Measurements from ENCODE around the gene C13orf46. TPM values are rescaled to one million over a fixed set of nuclear protein-coding genes. Genes with fewer than 3 reads are reported as not detected.

Gene C13orf46
- total RNA-seq, 2 experiments from 2014 or later: 4.0 to 4.9 TPM

GRCh38 chr13:113955235-113955634 lies 18.6 kb downstream of the C13orf46 start:
- H3K4me1 Mint-ChIP-seq: no peaks in the 10 kb centered on the region
- no peak for ATAC-seq (ENCODE audit: low read depth)
- DNase-seq: no peak
- POLR2A ChIA-PET: no interaction called here
- H3K27ac Mint-ChIP-seq: no peak overlapping the region
- H3K36me3 Mint-ChIP-seq: peaks cover 10% of the 10 kb centered on the region
- H3K27me3 Mint-ChIP-seq: no peaks in the 10 kb centered on the region
- peaks cover 13% of the 10 kb centered on the region for H3K9me3 Mint-ChIP-seq
- H3K4me3 Mint-ChIP-seq: no peak overlapping the region

DNA sequence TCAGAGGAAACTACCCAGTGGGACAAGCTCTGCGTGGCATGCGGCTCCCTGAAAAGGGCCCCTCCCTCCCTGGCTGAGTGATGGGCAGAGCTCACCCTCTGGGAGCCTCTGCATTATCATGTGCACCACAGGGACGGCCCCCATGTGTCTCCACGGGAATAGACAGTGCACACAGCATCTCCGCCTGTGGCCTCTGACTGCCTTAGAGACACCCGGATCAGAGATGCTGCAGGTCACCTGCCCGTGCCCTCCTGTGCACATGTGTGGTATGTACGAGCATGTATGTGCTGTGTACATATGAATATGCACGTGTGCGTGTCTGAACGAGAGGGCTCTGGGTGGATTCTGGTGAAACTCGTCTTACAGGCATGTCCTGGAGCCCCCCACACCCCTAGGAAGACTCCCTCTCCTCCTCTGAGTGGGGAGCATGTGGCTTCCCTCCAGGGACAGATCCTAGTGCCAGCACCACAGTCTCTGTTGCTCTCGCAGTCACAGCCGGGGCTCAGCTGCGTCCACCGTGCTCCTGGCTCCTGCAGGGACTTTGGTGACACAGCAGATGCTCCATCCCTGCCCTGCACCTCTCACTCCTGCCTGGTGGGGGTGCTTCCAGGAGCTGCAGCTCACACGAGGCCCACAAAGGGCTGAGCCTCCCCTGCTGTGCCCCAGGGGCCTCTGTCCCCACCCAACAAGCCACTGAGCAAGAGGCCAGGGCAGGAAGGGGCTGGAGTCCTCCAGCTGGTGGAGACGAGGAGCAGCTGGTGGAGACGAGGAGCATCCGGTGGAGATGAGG lies 19.6 kb downstream of the C13orf46 start:
- DNase-seq (no peak), ATAC-seq (ENCODE audit: low read depth) (no peak)
- H3K4me1 Mint-ChIP-seq: no peaks in the 10 kb centered on the region
- no peaks in the 10 kb centered on the region for H3K27me3 Mint-ChIP-seq
- POLR2A ChIA-PET: no interaction called here
- peaks cover 9% of the 10 kb centered on the region for H3K9me3 Mint-ChIP-seq
- no peak overlapping the region for H3K4me3 Mint-ChIP-seq
- peaks cover 10% of the 10 kb centered on the region for H3K36me3 Mint-ChIP-seq
- H3K27ac Mint-ChIP-seq: no peak overlapping the region

GRCh38 chr13:113953561-113953960 lies 20.3 kb downstream of the C13orf46 start:
- no peaks in the 10 kb centered on the region for H3K27me3 Mint-ChIP-seq
- H3K9me3 Mint-ChIP-seq: peaks cover 6% of the 10 kb centered on the region
- no peaks in the 10 kb centered on the region for H3K4me1 Mint-ChIP-seq
- DNase-seq (no peak), ATAC-seq (ENCODE audit: low read depth) (no peak)
- H3K27ac Mint-ChIP-seq: no peak overlapping the region
- POLR2A ChIA-PET: no interaction called here
- H3K36me3 Mint-ChIP-seq: peaks cover 10% of the 10 kb centered on the region
- no peak overlapping the region for H3K4me3 Mint-ChIP-seq

DNA sequence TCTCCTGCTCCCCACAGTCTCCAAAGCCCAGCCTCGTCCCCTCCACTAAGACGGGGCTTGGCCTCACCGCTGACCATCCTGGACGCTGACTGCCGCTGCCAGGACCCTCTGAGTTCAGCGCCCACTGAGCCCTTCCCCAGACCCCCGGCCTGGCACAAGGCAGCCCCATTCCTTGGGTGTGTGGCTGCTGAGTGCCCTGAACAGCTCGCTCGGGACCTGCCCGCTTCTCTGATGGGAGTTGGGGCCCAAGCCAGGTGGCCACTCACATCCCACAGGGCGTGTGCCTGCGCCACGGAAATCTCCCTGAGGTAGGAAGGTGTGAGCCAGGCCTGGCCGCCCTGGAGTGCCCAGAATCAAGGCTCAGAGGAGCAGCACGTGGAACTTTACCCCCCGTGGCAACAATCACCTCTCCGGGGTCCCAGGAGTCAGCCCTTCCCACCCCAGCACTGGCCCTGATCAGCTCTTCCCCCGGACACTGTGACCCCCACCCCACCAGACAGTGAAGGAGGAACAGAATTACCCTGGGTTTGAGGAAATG lies 20.8 kb downstream of the C13orf46 start:
- H3K27ac Mint-ChIP-seq: no peak overlapping the region
- DNase-seq (no peak), ATAC-seq (ENCODE audit: low read depth) (no peak)
- H3K9me3 Mint-ChIP-seq: peaks cover 4% of the 10 kb centered on the region
- H3K4me3 Mint-ChIP-seq: no peak overlapping the region
- H3K27me3 Mint-ChIP-seq: no peaks in the 10 kb centered on the region
- H3K36me3 Mint-ChIP-seq: peaks cover 8% of the 10 kb centered on the region
- no peaks in the 10 kb centered on the region for H3K4me1 Mint-ChIP-seq
- POLR2A ChIA-PET: no interaction called here

DNA sequence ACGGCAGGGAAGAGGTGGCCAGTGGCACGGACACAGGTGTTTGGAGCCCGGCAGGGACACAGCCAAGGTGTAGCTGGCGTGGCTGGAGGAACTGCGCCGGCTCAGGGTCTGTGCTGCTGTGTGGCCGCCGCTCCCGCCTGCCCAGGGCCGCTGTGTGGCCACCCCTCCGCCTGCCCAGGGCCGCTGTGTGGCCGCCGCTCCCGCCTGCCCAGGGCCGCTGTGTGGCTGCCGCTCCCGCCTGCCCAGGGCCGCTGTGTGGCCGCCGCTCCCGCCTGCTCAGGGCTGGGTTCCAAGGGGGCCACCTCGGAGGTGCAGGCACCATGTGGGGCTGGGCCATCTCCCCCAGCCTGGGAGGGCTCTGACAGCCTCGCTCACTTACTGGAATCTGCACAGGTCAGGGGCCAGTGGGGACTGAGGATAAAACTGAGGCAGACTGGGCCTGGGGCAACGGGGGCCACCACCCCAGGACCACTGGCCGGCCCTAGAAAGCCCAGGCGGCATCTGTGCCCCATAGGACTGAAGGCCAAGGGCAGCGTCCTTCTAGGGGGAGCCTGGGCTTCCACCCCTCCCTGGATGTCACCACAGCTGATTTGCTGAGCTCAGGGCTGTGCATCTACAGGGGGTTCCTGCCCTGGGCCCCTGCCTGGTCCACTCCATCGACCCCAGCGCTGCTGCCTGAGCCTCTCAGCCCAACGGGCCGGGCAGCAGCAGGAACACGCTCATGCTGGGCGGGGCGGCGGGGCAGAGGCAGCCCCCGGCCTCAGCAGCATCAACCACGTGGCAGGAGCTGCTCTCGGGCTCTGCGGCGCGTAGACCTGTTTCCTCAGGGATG lies 21.5 kb downstream of the C13orf46 start:
- H3K9me3 Mint-ChIP-seq: peaks cover 1% of the 10 kb centered on the region
- POLR2A ChIA-PET: no interaction called here
- no peak overlapping the region for H3K27ac Mint-ChIP-seq
- ATAC-seq (ENCODE audit: low read depth) (no peak), DNase-seq (no peak)
- no peak overlapping the region for H3K4me3 Mint-ChIP-seq
- no peaks in the 10 kb centered on the region for H3K4me1 Mint-ChIP-seq
- H3K27me3 Mint-ChIP-seq: no peaks in the 10 kb centered on the region
- peaks cover 8% of the 10 kb centered on the region for H3K36me3 Mint-ChIP-seq

- H3K9me3 Mint-ChIP-seq: peaks cover 1% of the 10 kb centered on the region
- POLR2A ChIA-PET: no interaction called here
- H3K27ac Mint-ChIP-seq: no peak overlapping the region
- no peaks in the 10 kb centered on the region for H3K27me3 Mint-ChIP-seq
- ATAC-seq (ENCODE audit: low read depth): peak; percentile 82
- peak; percentile 70 for DNase-seq
- H3K4me3 Mint-ChIP-seq: no peak overlapping the region
- no peaks in the 10 kb centered on the region for H3K4me1 Mint-ChIP-seq
- peaks cover 8% of the 10 kb centered on the region for H3K36me3 Mint-ChIP-seq
These were observed 22.5 kb downstream of the C13orf46 start for GRCh38 chr13:113951246-113951999.

DNA sequence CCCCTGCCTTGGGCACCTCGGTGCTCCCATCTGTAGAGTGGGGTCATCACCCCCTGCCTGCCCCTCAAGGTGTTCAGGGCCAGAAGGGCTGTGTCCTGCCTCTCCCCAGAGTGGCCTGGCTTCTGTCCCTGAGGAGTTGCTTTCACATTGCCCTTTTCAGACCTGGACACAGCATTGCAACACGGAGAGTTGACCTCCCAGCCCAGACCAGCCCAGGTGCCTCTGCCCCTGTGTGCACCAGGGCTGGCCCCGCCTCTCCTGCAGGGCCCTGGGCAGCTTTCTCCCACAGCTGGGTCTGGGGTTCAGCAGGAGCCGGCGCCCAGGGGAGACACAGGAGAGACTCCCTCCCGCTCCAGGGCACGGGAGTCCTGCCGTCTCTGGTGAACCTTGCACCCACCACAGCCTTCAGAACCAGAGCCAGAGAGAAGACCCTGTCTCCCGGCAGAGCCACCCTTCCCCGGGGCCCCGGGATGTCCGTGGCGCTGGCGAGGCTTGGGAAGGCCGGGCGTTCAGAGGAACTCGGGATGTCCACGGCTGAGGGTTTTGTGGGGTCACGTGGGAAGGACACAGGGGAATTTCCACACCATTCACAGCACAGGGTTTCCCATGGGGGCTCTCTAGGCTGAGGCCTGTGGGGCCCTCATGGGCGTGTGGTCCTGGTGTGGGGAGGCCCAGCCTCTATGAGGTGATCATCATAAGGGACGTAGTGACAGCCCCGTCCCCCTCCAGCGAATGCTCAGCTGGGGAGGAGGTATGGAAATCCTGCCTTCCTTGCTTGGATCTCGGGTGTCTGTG lies 23.2 kb downstream of the C13orf46 start:
- Mint-ChIP-seq H3K36me3 (peaks cover 3% of the 10 kb centered on the region), H3K4me3 (no peak overlapping the region), H3K9me3 (no peaks in the 10 kb centered on the region), H3K4me1 (no peaks in the 10 kb centered on the region), H3K27me3 (no peaks in the 10 kb centered on the region), H3K27ac (no peak overlapping the region)
- DNase-seq: no peak
- POLR2A ChIA-PET: no interaction called here
- peak; percentile 11 for ATAC-seq (ENCODE audit: low read depth)

- Mint-ChIP-seq H3K4me1 (no peaks in the 10 kb centered on the region), H3K27me3 (no peaks in the 10 kb centered on the region), H3K27ac (no peak overlapping the region)
These were observed 24.3 kb downstream of the C13orf46 start for GRCh38 chr13:113949546-113949945.

DNA sequence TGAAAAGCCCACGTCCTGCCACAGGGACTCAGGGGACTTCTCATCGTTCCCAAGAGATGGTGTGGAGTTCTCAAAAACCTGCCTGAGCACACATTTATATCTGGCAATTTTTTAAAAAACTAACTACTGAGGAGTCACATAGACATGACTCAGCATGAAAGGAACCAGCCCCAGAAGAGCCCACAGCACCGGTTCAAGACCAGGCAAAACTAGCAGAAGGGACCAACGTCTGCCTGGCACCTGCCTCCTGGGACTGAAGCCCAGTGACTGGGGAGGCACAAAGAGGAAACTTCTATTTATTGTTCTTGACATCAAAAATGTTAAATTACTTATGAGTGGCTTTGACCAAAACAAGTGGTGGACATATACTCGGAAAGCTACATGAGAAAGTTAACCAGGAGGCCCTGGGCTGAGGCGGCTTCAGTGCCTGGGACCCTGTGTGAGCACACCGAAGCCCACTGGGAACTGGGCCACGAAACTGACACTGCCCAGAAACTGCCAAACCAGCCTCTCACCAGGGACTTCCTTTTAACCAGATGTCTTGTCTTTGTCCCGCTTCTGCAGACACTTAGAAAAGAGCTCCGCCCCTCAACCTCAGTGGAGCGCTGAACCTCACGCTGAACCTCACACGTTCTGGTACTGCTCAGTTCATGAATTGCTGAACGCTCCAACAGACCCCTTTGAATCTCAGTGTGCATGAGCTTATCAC lies 25.7 kb downstream of the C13orf46 start:
- Mint-ChIP-seq H3K27me3 (no peaks in the 10 kb centered on the region), H3K27ac (no peak overlapping the region), H3K4me1 (no peaks in the 10 kb centered on the region), H3K4me3 (no peak overlapping the region), H3K36me3 (no peaks in the 10 kb centered on the region), H3K9me3 (no peaks in the 10 kb centered on the region)
- no peak for ATAC-seq (ENCODE audit: low read depth)
- DNase-seq: no peak
- POLR2A ChIA-PET: no interaction called here

More at GRCh38 chr13:113949546-113949945, 24.3 kb downstream of the C13orf46 start:
- Mint-ChIP-seq H3K36me3 (no peaks in the 10 kb centered on the region), H3K9me3 (no peaks in the 10 kb centered on the region), H3K4me3 (no peak overlapping the region)
- POLR2A ChIA-PET: no interaction called here
- no peak for ATAC-seq (ENCODE audit: low read depth)
- no peak for DNase-seq

- H3K36me3 Mint-ChIP-seq: no peaks in the 10 kb centered on the region
- no peak overlapping the region for H3K4me3 Mint-ChIP-seq
- H3K27ac Mint-ChIP-seq: no peak overlapping the region
- no peaks in the 10 kb centered on the region for H3K4me1 Mint-ChIP-seq
- POLR2A ChIA-PET: no interaction called here
- no peaks in the 10 kb centered on the region for H3K9me3 Mint-ChIP-seq
- H3K27me3 Mint-ChIP-seq: no peaks in the 10 kb centered on the region
- DNase-seq (no peak), ATAC-seq (ENCODE audit: low read depth) (no peak)
These were observed 26.4 kb downstream of the C13orf46 start for GRCh38 chr13:113947311-113948033.

GRCh38 chr13:113946409-113947181 lies 27.3 kb downstream of the C13orf46 start:
- Mint-ChIP-seq H3K27me3 (no peaks in the 10 kb centered on the region), H3K27ac (no peak overlapping the region), H3K9me3 (no peaks in the 10 kb centered on the region)

More at GRCh38 chr13:113946409-113947181, 27.3 kb downstream of the C13orf46 start:
- no peaks in the 10 kb centered on the region for H3K36me3 Mint-ChIP-seq
- no peaks in the 10 kb centered on the region for H3K4me1 Mint-ChIP-seq
- ATAC-seq (ENCODE audit: low read depth) (no peak), DNase-seq (no peak)
- POLR2A ChIA-PET: no interaction called here
- H3K4me3 Mint-ChIP-seq: no peak overlapping the region
